Esophagus squamous epithelium (tissue), 4 donors: ENCODE measurements around the gene SLC39A7.

Experiments
- CTCF ChIP-seq, 6 experiments: fragments of 450-650 bp in 4 of 6; fragments of 200-600 bp in 2 of 6; sonication (generic) in 2 of 6; IDR thresholded peaks; one replicate each; pipeline ENCODE4 v1.5.1; 2016 to 2019; ENCODE audit warnings: antibody characterized with exemption in 6 of 6, mild to moderate bottlenecking in 4 of 6, moderate library complexity in 4 of 6
- POLR2A ChIP-seq, 4 donors: fragments of 450-650 bp; IDR thresholded peaks; one replicate each; pipeline ENCODE4 v1.6.1; 2017; ENCODE audit warnings: antibody characterized with exemption in 4 of 4, mild to moderate bottlenecking in 4 of 4, moderate library complexity in 3 of 4

GRCh38 chr6:33193619-33194018, 7.0 kb upstream of the SLC39A7 start:
- TF ChIP-seq POLR2A (IDR thresholded peaks at IDR 0.05) (no peak), CTCF (IDR thresholded peaks at IDR 0.05) (no peak)
